H1 (cell line): ENCODE data around the gene ABLIM1. TPM values are rescaled to one million over a fixed set of nuclear protein-coding genes. Genes with fewer than 3 reads are reported as not detected.

Experiments
- CTCF ChIA-PET: fragments of 300-600 bp; sonication (Branson Sonifier 250); formaldehyde crosslinking; loops from one replicate; lab custom pipeline; 2021; ENCODE audit not compliant: partially characterized antibody; lab: Charles Lee
- POLR2A ChIA-PET: fragments of 300-600 bp; sonication (Branson Sonifier 250); formaldehyde crosslinking; loops from one replicate; lab custom pipeline; 2021; ENCODE audit warnings: inconsistent platforms; ENCODE audit not compliant: partially characterized antibody; lab: Charles Lee
- DNase-seq, 2 experiments: peaks; one replicate each; pipeline versions ENCODE4 v3.0.0 to v3.0.0-alpha.2; 2010 to 2022; ENCODE audit warnings: low spot score in 2 of 2, low read depth in 1 of 2, mixed read lengths in 1 of 2
- FAIRE-seq: peaks from 2 replicates; lab custom pipeline; 2011; peaks lifted over from hg19 to GRCh38; lab: Jason Lieb, UNC
- H2AFZ ChIP-seq: 2 replicates; pipeline ENCODE4 v1.8.1; 2012; ENCODE audit warnings: low read length, inconsistent platforms
- H2AK5ac ChIP-seq: 2 replicates; pipeline ENCODE4 v1.6.1; 2013; ENCODE audit warnings: low read depth, low read length
- H2BK120ac ChIP-seq: replicated peaks from 2 replicates; pipeline ENCODE3; 2013; ENCODE audit warnings: low read depth, low read length, inconsistent platforms
- H2BK12ac ChIP-seq: 2 replicates; pipeline ENCODE4 v1.6.1; 2013; ENCODE audit warnings: low read depth, low read length
- H2BK15ac ChIP-seq: 2 replicates; pipeline ENCODE4 v1.6.1; 2013; ENCODE audit warnings: low read length
- H2BK20ac ChIP-seq: 2 replicates; pipeline ENCODE4 v1.6.1; 2013; ENCODE audit warnings: low read length
- H2BK5ac ChIP-seq: 2 replicates; pipeline ENCODE4 v1.6.1; 2013; ENCODE audit warnings: low read depth, low read length
- H3K14ac ChIP-seq: 2 replicates; pipeline ENCODE4 v1.6.1; 2013; ENCODE audit warnings: inconsistent platforms; ENCODE audit not compliant: insufficient read length
- H3K18ac ChIP-seq: 2 replicates; pipeline ENCODE4 v1.6.1; 2013; ENCODE audit warnings: low read length; ENCODE audit errors: extremely low read depth
- H3K23ac ChIP-seq: 2 replicates; pipeline ENCODE4 v1.6.1; 2013; ENCODE audit warnings: inconsistent platforms; ENCODE audit not compliant: insufficient read length
- H3K23me2 ChIP-seq: 2 replicates; pipeline ENCODE4 v1.6.1; 2013; ENCODE audit warnings: low read depth, low read length
- H3K27ac ChIP-seq: 2 replicates; pipeline ENCODE4 v1.6.1; 2011; ENCODE audit warnings: low read depth, low read length, inconsistent platforms
- H3K27me3 ChIP-seq, 4 experiments: replicated peaks in 1 of 4; 1 replicate in 1 of 4; 2 replicates in 3 of 4; pipeline versions ENCODE4 v1.6.1 to v1.8.1; 2011 to 2013; ENCODE audit warnings: low read length in 3 of 4, mild to moderate bottlenecking in 3 of 4, inconsistent platforms in 2 of 4, mixed read lengths in 2 of 4, moderate library complexity in 1 of 4; ENCODE audit not compliant: control insufficient read depth in 3 of 4, insufficient read depth in 3 of 4; ENCODE audit errors: extremely low read depth in 1 of 4
- H3K36me3 ChIP-seq, 4 experiments: 2 replicates each; pipeline versions ENCODE4 v1.6.1 to v1.8.1; 2011 to 2013; ENCODE audit warnings: mild to moderate bottlenecking in 4 of 4, low read length in 3 of 4, moderate library complexity in 2 of 4, control low read depth in 1 of 4, inconsistent platforms in 1 of 4; ENCODE audit not compliant: insufficient read depth in 4 of 4, control insufficient read depth in 2 of 4
- H3K4ac ChIP-seq: replicated peaks from 2 replicates; pipeline ENCODE3; 2013; ENCODE audit warnings: low read length, low read depth, mixed read lengths, inconsistent platforms; ENCODE audit not compliant: insufficient read length
- H3K4me1 ChIP-seq, 4 experiments: replicated peaks in 1 of 4; 1 replicate in 1 of 4; 2 replicates in 3 of 4; pipeline versions ENCODE4 v1.6.1 to v1.8.1; 2011 to 2013; ENCODE audit warnings: low read length in 3 of 4, inconsistent platforms in 2 of 4, mixed read lengths in 1 of 4; ENCODE audit not compliant: insufficient read depth in 4 of 4, control insufficient read depth in 3 of 4
- H3K4me2 ChIP-seq, 2 experiments: 2 replicates each; pipeline versions ENCODE4 v1.6.1 to v1.8.1; 2011 to 2013; ENCODE audit warnings: low read depth in 2 of 2, low read length in 2 of 2, control low read depth in 1 of 2, inconsistent platforms in 1 of 2, mild to moderate bottlenecking in 1 of 2; ENCODE audit not compliant: insufficient read depth in 1 of 2
- H3K4me3 ChIP-seq, 4 experiments: fragments of 200-600, 300-600 bp in 1 of 4; sonication (generic), shearing (Covaris generic), sonication (Bioruptor Twin) in 1 of 4; 2 replicates each; pipeline versions ENCODE4 v1.5.1 to v1.8.1; 2011 to 2016; ENCODE audit warnings: low read length in 4 of 4, low read depth in 3 of 4, control low read depth in 2 of 4, inconsistent platforms in 2 of 4, mild to moderate bottlenecking in 2 of 4, mixed read lengths in 1 of 4, moderate library complexity in 1 of 4; ENCODE audit not compliant: insufficient read depth in 2 of 4; ENCODE audit errors: extremely low read depth in 1 of 4
- H3K56ac ChIP-seq: replicated peaks from 2 replicates; pipeline ENCODE3; 2013; ENCODE audit warnings: low read depth, mild to moderate bottlenecking, mixed read lengths, low read length, inconsistent platforms; ENCODE audit not compliant: insufficient read length
- H3K79me1 ChIP-seq: 2 replicates; pipeline ENCODE4 v1.6.1; 2013; ENCODE audit warnings: low read depth, low read length, control low read depth
- H3K79me2 ChIP-seq, 2 experiments: 2 replicates each; pipeline versions ENCODE4 v1.6.1 to v1.8.1; 2012 to 2013; ENCODE audit warnings: low read length in 2 of 2, mild to moderate bottlenecking in 2 of 2, inconsistent platforms in 1 of 2; ENCODE audit not compliant: insufficient read depth in 2 of 2, control insufficient read depth in 1 of 2
- H3K9ac ChIP-seq, 4 experiments: replicated peaks in 1 of 4; 1 replicate in 1 of 4; 2 replicates in 3 of 4; pipeline versions ENCODE4 v1.6.1 to v1.8.1; 2011 to 2013; ENCODE audit warnings: low read depth in 3 of 4, low read length in 3 of 4, control low read depth in 2 of 4, mild to moderate bottlenecking in 2 of 4, moderate library complexity in 2 of 4, inconsistent platforms in 1 of 4; ENCODE audit errors: extremely low read depth in 1 of 4
- H3K9me3 ChIP-seq, 2 experiments: 2 replicates each; pipeline versions ENCODE4 v1.6.1 to v1.8.1; 2012 to 2013; ENCODE audit warnings: mild to moderate bottlenecking in 2 of 2, moderate library complexity in 2 of 2, control low read depth in 1 of 2, inconsistent platforms in 1 of 2, low read depth in 1 of 2, low read length in 1 of 2, mixed read lengths in 1 of 2; ENCODE audit not compliant: insufficient read depth in 2 of 2
- H4K20me1 ChIP-seq, 2 experiments: replicated peaks in 1 of 2; 2 replicates each; pipeline versions ENCODE3 to v1.8.1; 2011 to 2013; ENCODE audit warnings: inconsistent platforms in 2 of 2, low read length in 2 of 2, mild to moderate bottlenecking in 1 of 2; ENCODE audit not compliant: insufficient read depth in 2 of 2, control insufficient read depth in 1 of 2
- H4K5ac ChIP-seq: 2 replicates; pipeline ENCODE4 v1.6.1; 2013; ENCODE audit warnings: low read length, low read depth, mixed read lengths, inconsistent platforms; ENCODE audit not compliant: insufficient read length
- H4K8ac ChIP-seq: 2 replicates; pipeline ENCODE4 v1.8.0; 2013; ENCODE audit warnings: mild to moderate bottlenecking, moderate library complexity, low read length, inconsistent platforms; ENCODE audit not compliant: insufficient read depth; ENCODE audit errors: extremely low read depth
- H4K91ac ChIP-seq: replicated peaks from 2 replicates; pipeline ENCODE3; 2013; ENCODE audit warnings: low read length, mixed read lengths, inconsistent platforms; ENCODE audit not compliant: insufficient read length
- CBX8 ChIP-seq: fragments of 300-800, 300-1000 bp; sonication (generic); IDR thresholded peaks from 2 replicates; pipeline ENCODE4 v1.7.1; 2016; ENCODE audit warnings: low read depth, low read length, borderline replicate concordance
- NRF1 ChIP-seq: IDR thresholded peaks from 2 replicates; pipeline ENCODE4 v1.6.1; 2011; ENCODE audit warnings: mild to moderate bottlenecking, low read depth, low read length, improper control_type of control experiment
- SIN3A ChIP-seq, 2 experiments: IDR thresholded peaks in 1 of 2; conservative IDR thresholded peaks in 1 of 2; 2 replicates each; pipeline ENCODE4 v1.6.1; 2011 to 2012; ENCODE audit warnings: low read length in 2 of 2, improper control_type of control experiment in 1 of 2, low read depth in 1 of 2, mild to moderate bottlenecking in 1 of 2
- SRF ChIP-seq: IDR thresholded peaks from 2 replicates; pipeline ENCODE4 v1.6.1; 2011; ENCODE audit warnings: mild to moderate bottlenecking, low read depth, low read length, moderate library complexity
- WGBS, 2 experiments: shearing (Covaris generic) in 1 of 2; methylation state at CpG; one replicate each; pipeline versions ENCODE4 v1.1.6 to v1.1.7; 2013 to 2015; ENCODE audit warnings: low lambda C conversion rate in 2 of 2, mixed read lengths in 2 of 2, inconsistent platforms in 1 of 2, low coverage in 1 of 2, missing lambda C conversion rate in 1 of 2; ENCODE audit not compliant: insufficient replicate concordance in 2 of 2, insufficient coverage in 1 of 2, insufficient read length in 1 of 2; ENCODE audit errors: extremely low coverage in 1 of 2, missing lambda C conversion rate in 1 of 2; 5-methylcytosine and 5-hydroxymethylcytosine counted together
- polyA plus RNA-seq, 7 experiments: library from polyadenylated mRNA; depleted of rRNA in 3 of 7; stranded (reverse) in 5 of 7; unstranded in 2 of 7; fragments of >200 nt in 5 of 7; fragments of 200-250 nt in 2 of 7; gene quantifications; 1 replicate in 5 of 7; 2 replicates in 1 of 7; 4 replicates in 1 of 7; pipeline versions ENCODE4 v1.2.1 to v1.2.3, GENCODE V29; 2011 to 2013; ENCODE audit warnings: missing spikeins in 2 of 7, mixed read lengths in 2 of 7
- total RNA-seq: library from RNA; stranded (reverse); fragmentation: NEBNext Ultra II Directional; extraction: Animal tissue kit (Norgen Biotek cat#: 25700); gene quantifications from 2 replicates; pipeline ENCODE4 v1.2.1, GENCODE V29; 2021

The ABLIM1 gene
- total and polyA plus RNA-seq, 2 of the 8 experiments (the other 6 are each of a cell fraction or from before 2014, with no cell fraction given), result 51.2 to 51.7 TPM

- Histone ChIP-seq H3K79me2 (peaks cover 0 to 52% of the 10 kb centered on the region in 2 experiments; a peak in 2 of 4 replicates), H3K4me2 (no peak overlapping the region), H3K79me1 (no peaks in the 10 kb centered on the region), H3K23me2 (no peaks in the 10 kb centered on the region), H2BK120ac (no peak overlapping the region), H3K4me3 (no peak overlapping the region; a peak in 1 of 8 replicates), H4K91ac (no peak overlapping the region), H2BK5ac (0 out of 2 replicates have a peak overlapping the region, but pooled peaks have one; percentile 29), H2AFZ (no peak overlapping the region), H3K56ac (no peak overlapping the region), H3K23ac (no peak overlapping the region), H3K27me3 (no peaks in the 10 kb centered on the region), H4K5ac (no peak overlapping the region), H3K18ac (no peak overlapping the region; the same call in 1 of the 2 replicates), H3K9ac (0 out of 7 replicates have a peak overlapping the region, but pooled peaks of 1 of the 4 experiments have one; percentile 7), H3K4me1 (peaks cover 0 to 8% (median 3%) of the 10 kb centered on the region in 4 experiments; a peak in 6 of 7 replicates), H4K20me1 (peaks cover 3 to 4% of the 10 kb centered on the region in 2 experiments), H2BK15ac (no peak overlapping the region), H2AK5ac (no peak overlapping the region), H3K27ac (peak overlapping the region; percentile 37; the same call in 1 of the 2 replicates), H2BK20ac (no peak overlapping the region), H2BK12ac (peak overlapping the region; percentile 77; the same call in 1 of the 2 replicates), H3K14ac (no peak overlapping the region), H3K9me3 (no peaks in the 10 kb centered on the region), H4K8ac (no peak overlapping the region), H3K4ac (no peak overlapping the region), H3K36me3 (no peaks in the 10 kb centered on the region)
- CTCF ChIA-PET, result interaction anchor here (0.6 to 3.8 kb wide), 15 partner anchors 9 to 211 kb away, joined by 3 to 15 read pairs (median 4); no protein-coding TSS in a partner anchor
- DNase-seq, result no peak
- TF ChIP-seq SRF (peak; percentile 81), SIN3A (conservative IDR thresholded peaks at IDR 0.05 in 1 of 2, IDR thresholded peaks at IDR 0.05 in 1 of 2; ENCODE audit: low read depth in 1 of 2, low read length in 2 of 2) (no peak), CBX8 (no peak), NRF1 (no peak)
- FAIRE-seq, result no peak
- WGBS, 2 experiments, result 92% methylated on average over 6 of the region's 6 CpGs; no CpG with 5 or more reads in 1 of the 2 experiments
- POLR2A ChIA-PET, result interaction anchor here (0.9 to 1.6 kb wide), 3 partner anchors 11 to 12 kb away, joined by 3 to 4 read pairs (median 4); no protein-coding TSS in a partner anchor
Measured at GRCh38 chr10:114515298-114515914, 142.7 kb downstream of the ABLIM1 start.
